ENCODE results near the gene MBOAT7. TPM values are rescaled to one million over a fixed set of nuclear protein-coding genes. Genes with fewer than 3 reads are reported as not detected.

MBOAT7 gene
- total and polyA plus RNA-seq, 4 donors = 39.0 to 154 (median 73.3) TPM

DNA sequence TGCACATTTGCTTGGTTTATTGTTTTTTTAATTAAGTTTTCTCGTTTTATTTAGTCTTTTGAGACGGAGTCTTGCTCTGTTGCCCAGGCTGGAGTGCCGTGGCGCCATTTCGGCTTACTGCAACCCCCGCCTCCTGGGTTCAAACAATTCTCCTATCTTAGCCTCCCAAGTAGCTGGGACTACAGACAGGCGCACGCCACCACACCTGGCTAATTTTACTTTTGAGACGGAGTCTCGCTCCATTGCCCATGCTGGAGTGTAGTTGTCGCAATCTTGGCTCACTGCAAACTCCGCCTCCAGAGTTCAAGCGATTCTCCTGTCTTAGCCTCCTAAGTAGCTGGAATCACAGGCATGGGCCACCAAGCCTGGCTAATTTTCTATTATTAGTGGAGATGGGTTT, 12.6 kb upstream of the MBOAT7 start:
- Histone ChIP-seq H3K9me3 (ENCODE audit: control insufficient read depth in 4 of 4, insufficient read depth in 3 of 4, low read length in 3 of 4) (no peaks in the 10 kb centered on the region), H3K36me3 (ENCODE audit: control insufficient read depth in 4 of 4, insufficient read depth in 4 of 4, low read length in 4 of 4) (peaks cover 27 to 52% (median 36%) of the 10 kb centered on the region in 4 donors), H3K4me1 (ENCODE audit: control insufficient read depth in 5 of 5, insufficient read depth in 5 of 5, low read length in 5 of 5) (peaks cover 9 to 24% (median 18%) of the 10 kb centered on the region in 5 donors), H3K27me3 (ENCODE audit: control insufficient read depth in 3 of 3, insufficient read depth in 3 of 3, low read length in 2 of 3) (no peaks in the 10 kb centered on the region), H3K27ac (ENCODE audit: low read depth in 1 of 2, low read length in 1 of 2) (peak overlapping the region in 1 of 2 donors; percentile 5), H3K4me3 (peak overlapping the region; percentile 16), H3K9ac (ENCODE audit: insufficient read depth in 1 of 2, low read length in 2 of 2) (peak overlapping the region; percentile 72 to 85)
- WGBS, 2 donors = 66 to 69% methylated on average over 13 of the region's 13 CpGs
- DNase-seq = no peak
- TF ChIP-seq, protein P1, sequence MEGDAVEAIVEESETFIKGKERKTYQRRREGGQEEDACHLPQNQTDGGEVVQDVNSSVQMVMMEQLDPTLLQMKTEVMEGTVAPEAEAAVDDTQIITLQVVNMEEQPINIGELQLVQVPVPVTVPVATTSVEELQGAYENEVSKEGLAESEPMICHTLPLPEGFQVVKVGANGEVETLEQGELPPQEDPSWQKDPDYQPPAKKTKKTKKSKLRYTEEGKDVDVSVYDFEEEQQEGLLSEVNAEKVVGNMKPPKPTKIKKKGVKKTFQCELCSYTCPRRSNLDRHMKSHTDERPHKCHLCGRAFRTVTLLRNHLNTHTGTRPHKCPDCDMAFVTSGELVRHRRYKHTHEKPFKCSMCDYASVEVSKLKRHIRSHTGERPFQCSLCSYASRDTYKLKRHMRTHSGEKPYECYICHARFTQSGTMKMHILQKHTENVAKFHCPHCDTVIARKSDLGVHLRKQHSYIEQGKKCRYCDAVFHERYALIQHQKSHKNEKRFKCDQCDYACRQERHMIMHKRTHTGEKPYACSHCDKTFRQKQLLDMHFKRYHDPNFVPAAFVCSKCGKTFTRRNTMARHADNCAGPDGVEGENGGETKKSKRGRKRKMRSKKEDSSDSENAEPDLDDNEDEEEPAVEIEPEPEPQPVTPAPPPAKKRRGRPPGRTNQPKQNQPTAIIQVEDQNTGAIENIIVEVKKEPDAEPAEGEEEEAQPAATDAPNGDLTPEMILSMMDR (IDR thresholded peaks at IDR 0.05; ENCODE audit: control extremely low read depth, extremely low read depth) = no peak
- no peak for ATAC-seq (ENCODE audit: insufficient read depth, low FRiP score)

DNA sequence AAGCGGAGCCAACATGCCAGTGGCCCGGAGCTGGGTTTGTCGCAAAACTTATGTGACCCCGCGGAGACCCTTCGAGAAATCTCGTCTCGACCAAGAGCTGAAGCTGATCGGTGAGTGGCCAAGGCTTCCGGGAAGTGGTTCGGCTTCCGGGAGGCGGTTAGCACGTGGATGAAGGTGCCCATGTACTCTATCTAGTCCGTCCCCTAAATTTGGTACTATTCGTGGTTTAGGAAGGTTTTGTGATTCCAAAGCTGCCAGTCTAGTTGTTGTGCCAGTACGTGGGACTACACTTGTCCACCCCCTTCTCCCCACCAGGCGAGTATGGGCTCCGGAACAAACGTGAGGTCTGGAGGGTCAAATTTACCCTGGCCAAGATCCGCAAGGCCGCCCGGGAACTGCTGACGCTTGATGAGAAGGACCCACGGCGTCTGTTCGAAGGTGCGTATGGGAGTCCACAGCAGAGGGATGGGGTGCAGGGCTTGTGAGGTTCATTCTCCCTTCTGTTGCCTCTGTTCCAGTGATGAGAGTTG, 11.9 kb upstream of the MBOAT7 start:
- 3 to 4% methylated on average over 28 of the region's 28 CpGs for WGBS, 2 donors
- DNase-seq (no peak), ATAC-seq (ENCODE audit: insufficient read depth, low FRiP score) (no peak)
- Histone ChIP-seq H3K27me3 (ENCODE audit: control insufficient read depth in 3 of 3, insufficient read depth in 3 of 3, low read length in 2 of 3) (no peaks in the 10 kb centered on the region), H3K4me3 (peak overlapping the region; percentile 77), H3K9ac (ENCODE audit: insufficient read depth in 1 of 2, low read length in 2 of 2) (peak overlapping the region; percentile 85 to 97), H3K9me3 (ENCODE audit: control insufficient read depth in 4 of 4, insufficient read depth in 3 of 4, low read length in 3 of 4) (no peaks in the 10 kb centered on the region), H3K36me3 (ENCODE audit: control insufficient read depth in 4 of 4, insufficient read depth in 4 of 4, low read length in 4 of 4) (peaks cover 21 to 45% (median 29%) of the 10 kb centered on the region in 4 donors), H3K27ac (ENCODE audit: low read depth in 1 of 2, low read length in 1 of 2) (peak overlapping the region; percentile 97), H3K4me1 (ENCODE audit: control insufficient read depth in 5 of 5, insufficient read depth in 5 of 5, low read length in 5 of 5) (peaks cover 2 to 23% (median 18%) of the 10 kb centered on the region in 5 donors)
- TF ChIP-seq, protein P1 (IDR thresholded peaks at IDR 0.05; ENCODE audit: control extremely low read depth, extremely low read depth) = no peak

DNA sequence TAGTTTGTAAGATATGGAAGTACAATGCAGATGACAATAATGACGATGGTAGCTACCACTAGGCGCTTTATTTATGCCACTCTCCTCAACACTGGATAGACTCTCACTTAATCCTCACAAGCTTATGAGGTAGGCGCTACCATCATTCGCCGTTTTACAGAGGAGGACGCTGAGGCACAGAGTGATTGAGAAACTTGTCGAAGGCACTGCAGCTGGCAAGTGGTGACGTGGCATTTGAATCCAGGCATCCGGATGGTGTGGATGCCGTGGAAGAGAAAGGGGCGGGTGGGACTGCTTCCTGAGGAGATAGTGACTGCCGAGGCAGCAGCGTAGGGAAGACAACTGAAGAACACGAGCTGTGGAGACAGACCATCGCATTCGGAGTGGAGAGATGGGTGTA, 10.0 kb upstream of the MBOAT7 start:
- Histone ChIP-seq H3K27ac (ENCODE audit: low read depth in 1 of 2, low read length in 1 of 2) (no peak overlapping the region), H3K36me3 (ENCODE audit: control insufficient read depth in 4 of 4, insufficient read depth in 4 of 4, low read length in 4 of 4) (peaks cover 11 to 30% (median 21%) of the 10 kb centered on the region in 4 donors), H3K27me3 (ENCODE audit: control insufficient read depth in 3 of 3, insufficient read depth in 3 of 3, low read length in 2 of 3) (no peaks in the 10 kb centered on the region), H3K9me3 (ENCODE audit: control insufficient read depth in 4 of 4, insufficient read depth in 3 of 4, low read length in 3 of 4) (no peaks in the 10 kb centered on the region), H3K4me3 (no peak overlapping the region), H3K4me1 (ENCODE audit: control insufficient read depth in 5 of 5, insufficient read depth in 5 of 5, low read length in 5 of 5) (peaks cover 0 to 23% (median 18%) of the 10 kb centered on the region in 5 donors), H3K9ac (ENCODE audit: insufficient read depth in 1 of 2, low read length in 2 of 2) (no peak overlapping the region)
- TF ChIP-seq, protein P1 (IDR thresholded peaks at IDR 0.05; ENCODE audit: control extremely low read depth, extremely low read depth) = no peak
- no peak for DNase-seq
- WGBS, 2 donors = 89 to 90% methylated on average over 16 of the region's 16 CpGs
- no peak for ATAC-seq (ENCODE audit: insufficient read depth, low FRiP score)

DNA sequence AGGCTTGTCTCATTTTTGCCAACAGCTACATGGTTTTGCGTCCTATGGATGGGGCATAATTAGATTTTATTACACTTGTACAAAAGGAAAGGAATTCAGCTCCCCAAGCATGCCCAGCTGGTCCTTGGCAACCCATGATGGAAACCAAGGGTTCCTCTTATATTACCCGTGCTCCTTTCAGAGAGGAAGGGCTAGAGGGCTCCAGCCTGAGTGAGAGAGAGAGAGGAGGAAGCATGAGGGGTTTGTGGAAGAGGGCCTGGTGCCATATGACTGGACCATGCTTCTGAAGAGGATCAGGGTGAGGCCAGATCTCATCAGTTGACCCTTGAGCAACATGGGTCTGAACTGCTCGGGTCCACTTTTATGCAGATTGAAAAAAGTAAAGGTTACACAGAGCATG, 7.7 kb upstream of the MBOAT7 start:
- Histone ChIP-seq H3K9ac (ENCODE audit: insufficient read depth in 1 of 2, low read length in 2 of 2) (no peak overlapping the region), H3K27ac (ENCODE audit: low read depth in 1 of 2, low read length in 1 of 2) (no peak overlapping the region), H3K4me3 (no peak overlapping the region), H3K27me3 (ENCODE audit: control insufficient read depth in 3 of 3, insufficient read depth in 3 of 3, low read length in 2 of 3) (no peaks in the 10 kb centered on the region), H3K9me3 (ENCODE audit: control insufficient read depth in 4 of 4, insufficient read depth in 3 of 4, low read length in 3 of 4) (no peaks in the 10 kb centered on the region), H3K36me3 (ENCODE audit: control insufficient read depth in 4 of 4, insufficient read depth in 4 of 4, low read length in 4 of 4) (peaks cover 0 to 21% (median 15%) of the 10 kb centered on the region in 4 donors), H3K4me1 (ENCODE audit: control insufficient read depth in 5 of 5, insufficient read depth in 5 of 5, low read length in 5 of 5) (peaks cover under 1 to 12% (median 9%) of the 10 kb centered on the region in 5 donors)
- 75 to 77% methylated on average over 3 of the region's 3 CpGs for WGBS, 2 donors
- DNase-seq = no peak
- TF ChIP-seq, protein P1 (IDR thresholded peaks at IDR 0.05; ENCODE audit: control extremely low read depth, extremely low read depth) = no peak
- ATAC-seq (ENCODE audit: insufficient read depth, low FRiP score) = no peak

Data from lung (tissue), 12 donors.